Measurements from ENCODE around the gene SAG. TPM values are rescaled to one million over a fixed set of nuclear protein-coding genes. Genes with fewer than 3 reads are reported as not detected.

Gene SAG
- total RNA-seq, 4 donors from 2014 or later, result 0.10 TPM; not detected in 3

DNA sequence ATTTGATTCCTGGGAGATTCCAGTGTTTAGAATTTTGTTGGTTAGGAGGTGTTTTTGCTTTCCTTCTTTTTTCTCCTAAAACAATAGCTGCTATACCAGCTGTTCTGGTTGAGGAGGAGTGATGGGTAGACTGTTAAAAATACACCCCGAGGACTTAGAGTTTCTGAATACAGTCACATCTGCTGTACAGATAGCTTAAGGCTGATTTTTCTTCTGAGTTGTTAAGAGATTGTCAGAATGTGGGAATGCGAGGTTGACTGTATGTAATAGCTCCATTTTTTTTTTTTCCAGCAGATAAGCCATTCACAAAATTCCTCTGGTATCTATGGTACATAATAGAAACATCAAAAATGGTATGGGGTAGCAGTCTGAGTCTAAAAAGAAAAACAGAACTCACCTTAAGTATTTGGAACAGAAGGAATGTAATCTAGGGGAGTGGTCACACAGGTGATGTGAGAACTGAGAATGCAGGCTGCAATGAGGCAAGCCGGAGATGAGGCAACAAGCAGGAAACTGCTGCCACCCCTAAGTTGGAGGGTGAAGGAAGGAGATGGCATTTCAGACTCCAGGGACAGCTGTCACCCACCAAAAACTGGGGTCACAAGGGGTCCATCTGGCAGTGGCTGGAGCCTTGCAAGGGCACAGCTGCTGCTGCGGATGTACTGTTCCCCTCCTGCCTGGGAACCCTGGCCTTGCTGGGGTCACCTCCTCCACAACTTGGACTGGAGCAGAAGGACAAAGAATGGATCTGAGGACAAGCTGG lies 49.1 kb downstream of the SAG start:
- TF ChIP-seq, protein P1, sequence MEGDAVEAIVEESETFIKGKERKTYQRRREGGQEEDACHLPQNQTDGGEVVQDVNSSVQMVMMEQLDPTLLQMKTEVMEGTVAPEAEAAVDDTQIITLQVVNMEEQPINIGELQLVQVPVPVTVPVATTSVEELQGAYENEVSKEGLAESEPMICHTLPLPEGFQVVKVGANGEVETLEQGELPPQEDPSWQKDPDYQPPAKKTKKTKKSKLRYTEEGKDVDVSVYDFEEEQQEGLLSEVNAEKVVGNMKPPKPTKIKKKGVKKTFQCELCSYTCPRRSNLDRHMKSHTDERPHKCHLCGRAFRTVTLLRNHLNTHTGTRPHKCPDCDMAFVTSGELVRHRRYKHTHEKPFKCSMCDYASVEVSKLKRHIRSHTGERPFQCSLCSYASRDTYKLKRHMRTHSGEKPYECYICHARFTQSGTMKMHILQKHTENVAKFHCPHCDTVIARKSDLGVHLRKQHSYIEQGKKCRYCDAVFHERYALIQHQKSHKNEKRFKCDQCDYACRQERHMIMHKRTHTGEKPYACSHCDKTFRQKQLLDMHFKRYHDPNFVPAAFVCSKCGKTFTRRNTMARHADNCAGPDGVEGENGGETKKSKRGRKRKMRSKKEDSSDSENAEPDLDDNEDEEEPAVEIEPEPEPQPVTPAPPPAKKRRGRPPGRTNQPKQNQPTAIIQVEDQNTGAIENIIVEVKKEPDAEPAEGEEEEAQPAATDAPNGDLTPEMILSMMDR (IDR thresholded peaks at IDR 0.05 in 4 of 5, conservative IDR thresholded peaks at IDR 0.05 in 1 of 5), result no peak
- no peak for TF ChIP-seq POLR2A (IDR thresholded peaks at IDR 0.05)
- peaks cover 15 to 27% of the 10 kb centered on the region in 2 donors for H3K4me1 ChIP-seq
- H3K4me3 ChIP-seq, result no peak overlapping the region
- ATAC-seq, result no peak
- H3K36me3 ChIP-seq, result no peaks in the 10 kb centered on the region
- no peak overlapping the region for H3K27ac ChIP-seq
- H3K9me3 ChIP-seq, result no peaks in the 10 kb centered on the region
- DNase-seq, result no peak
- no peaks in the 10 kb centered on the region for H3K27me3 ChIP-seq
- in situ Hi-C loops (cut with MboI; ENCODE audit: low sequenced_read_pairs in 4 of 4) (no loop called here), intact Hi-C loops (cut with DNase I; ENCODE audit: low total_unique reads) (loop anchor here (10.0 kb wide), 1 partner anchor 208 kb away; the partner anchor contains the start of gene USP40)

DNA sequence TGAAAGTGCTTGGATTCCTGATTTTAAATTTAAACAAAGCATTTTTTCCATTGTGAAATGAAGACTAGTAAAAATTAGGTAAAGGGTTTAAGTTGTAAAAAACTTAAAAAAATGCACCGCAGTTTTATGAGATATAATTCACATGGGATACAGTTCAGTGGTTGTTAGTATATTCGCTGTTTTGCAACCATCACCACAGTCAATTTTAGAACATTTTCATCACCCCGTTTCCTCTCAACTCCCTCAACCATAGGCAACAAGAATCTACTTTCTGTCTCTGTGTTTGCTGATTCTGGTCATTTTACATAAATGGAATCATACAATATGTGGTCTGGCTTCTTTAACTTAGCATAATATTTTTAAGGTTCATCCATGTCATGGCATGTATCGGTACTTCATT lies 50.7 kb downstream of the SAG start:
- H3K4me1 ChIP-seq, result peaks cover 15 to 26% of the 10 kb centered on the region in 2 donors
- ATAC-seq, result no peak
- DNase-seq, result no peak
- H3K9me3 ChIP-seq, result no peaks in the 10 kb centered on the region
- H3K4me3 ChIP-seq, result no peak overlapping the region
- intact Hi-C loops (cut with DNase I; ENCODE audit: low total_unique reads), result loop anchor here (10.0 kb wide), 1 partner anchor 206 kb away; the partner anchor contains the start of gene USP40
- no peaks in the 10 kb centered on the region for H3K27me3 ChIP-seq
- no peaks in the 10 kb centered on the region for H3K36me3 ChIP-seq
- no peak for TF ChIP-seq POLR2A (IDR thresholded peaks at IDR 0.05)
- H3K27ac ChIP-seq, result no peak overlapping the region
- in situ Hi-C loops (cut with MboI; ENCODE audit: low sequenced_read_pairs in 4 of 4), result no loop called here

DNA sequence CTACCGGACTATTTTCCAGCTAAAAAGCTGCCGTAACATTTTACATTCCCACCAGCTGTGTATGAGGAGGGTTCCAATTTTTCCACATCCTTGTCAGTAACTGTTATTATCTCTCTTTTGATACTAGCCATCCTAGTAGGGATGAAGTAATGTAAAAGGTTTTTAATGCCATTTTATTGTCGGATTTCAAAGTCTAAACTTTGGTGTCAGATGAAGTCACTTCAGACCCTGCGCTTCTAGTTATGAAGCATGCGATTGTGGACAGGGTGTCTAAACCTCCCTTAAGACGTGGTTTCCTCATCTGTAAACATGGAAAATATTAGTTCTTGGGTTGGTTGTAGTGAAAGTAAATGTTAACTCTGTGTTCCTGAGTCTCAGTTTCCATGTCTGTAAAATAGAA lies 51.3 kb downstream of the SAG start:
- no peak for ATAC-seq
- Histone ChIP-seq H3K36me3 (no peaks in the 10 kb centered on the region), H3K4me1 (peaks cover 12 to 20% of the 10 kb centered on the region in 2 donors), H3K27me3 (no peaks in the 10 kb centered on the region), H3K9me3 (no peaks in the 10 kb centered on the region), H3K4me3 (no peak overlapping the region), H3K27ac (no peak overlapping the region)
- no peak for DNase-seq
- in situ Hi-C loops (cut with MboI; ENCODE audit: low sequenced_read_pairs in 4 of 4) (no loop called here), intact Hi-C loops (cut with DNase I; ENCODE audit: low total_unique reads) (loop anchor here (10.0 kb wide), 1 partner anchor 206 kb away; the partner anchor contains the start of gene USP40)
- TF ChIP-seq, protein P1 (IDR thresholded peaks at IDR 0.05 in 4 of 5, conservative IDR thresholded peaks at IDR 0.05 in 1 of 5), result no peak
- no peak for TF ChIP-seq POLR2A (IDR thresholded peaks at IDR 0.05)

DNA sequence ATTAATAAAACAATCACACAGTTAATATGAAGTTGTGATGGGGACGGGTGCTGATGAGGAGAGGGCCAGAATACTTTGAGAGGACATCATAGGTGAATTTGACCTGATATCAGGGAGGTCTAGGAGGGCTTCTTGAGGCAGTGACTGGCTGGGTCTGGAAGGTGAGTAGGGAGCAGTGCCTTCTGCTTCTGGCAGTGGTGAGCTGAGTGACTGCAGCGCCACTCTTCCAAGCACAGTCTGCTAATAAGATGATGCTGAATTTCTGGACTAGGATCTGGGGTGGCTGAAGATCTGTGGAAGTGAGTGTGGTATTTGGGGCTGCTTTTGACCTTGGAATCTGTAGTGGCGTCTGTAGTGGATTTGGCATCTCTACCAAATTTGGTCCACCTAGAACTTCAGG lies 52.2 kb downstream of the SAG start:
- H3K27me3 ChIP-seq, result no peaks in the 10 kb centered on the region
- intact Hi-C loops (cut with DNase I; ENCODE audit: low total_unique reads), result loop anchor here (10.0 kb wide), 1 partner anchor 205 kb away; the partner anchor contains the start of gene USP40
- no peak for ATAC-seq
- H3K36me3 ChIP-seq, result no peaks in the 10 kb centered on the region
- DNase-seq, result no peak
- H3K27ac ChIP-seq, result no peak overlapping the region
- TF ChIP-seq, protein P1 (IDR thresholded peaks at IDR 0.05 in 4 of 5, conservative IDR thresholded peaks at IDR 0.05 in 1 of 5), result no peak
- H3K9me3 ChIP-seq, result no peaks in the 10 kb centered on the region
- peaks cover 11 to 18% of the 10 kb centered on the region in 2 donors for H3K4me1 ChIP-seq
- no peak overlapping the region for H3K4me3 ChIP-seq
- in situ Hi-C loops (cut with MboI; ENCODE audit: low sequenced_read_pairs in 4 of 4), result no loop called here

DNA sequence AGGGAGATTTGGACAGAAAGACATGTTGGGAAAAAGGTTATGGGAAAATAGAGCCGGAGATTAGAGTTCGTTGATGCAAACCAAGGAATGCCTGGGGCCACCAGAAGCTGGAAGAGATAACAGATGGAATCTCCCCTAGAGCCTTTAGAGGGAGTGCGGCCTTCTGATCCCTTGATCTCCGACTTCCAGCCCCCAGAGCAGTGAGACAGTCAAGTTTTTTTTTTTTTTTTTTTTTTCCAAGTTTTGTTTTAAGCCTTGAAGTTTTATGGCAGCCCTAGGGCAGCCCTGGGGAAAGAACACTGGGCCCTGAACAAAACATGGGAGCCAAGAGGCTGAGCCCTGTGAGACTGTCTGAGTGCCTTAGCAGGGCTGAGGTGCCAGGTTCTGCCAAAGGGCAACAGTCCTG lies 53.2 kb downstream of the SAG start:
- in situ Hi-C loops (cut with MboI; ENCODE audit: low sequenced_read_pairs in 4 of 4), result no loop called here

More for the DNA sequence above, 53.2 kb downstream of the SAG start:
- Histone ChIP-seq H3K27me3 (no peaks in the 10 kb centered on the region), H3K4me3 (no peak overlapping the region), H3K4me1 (peaks cover 4 to 10% of the 10 kb centered on the region in 2 donors), H3K27ac (peak overlapping the region in 3 of 4 donors; percentile 8 to 48 (median 20)), H3K36me3 (no peaks in the 10 kb centered on the region), H3K9me3 (no peaks in the 10 kb centered on the region)
- no peak for ATAC-seq
- intact Hi-C loops (cut with DNase I; ENCODE audit: low total_unique reads), result no loop called here
- no peak for TF ChIP-seq POLR2A (IDR thresholded peaks at IDR 0.05)
- TF ChIP-seq, protein P1 (IDR thresholded peaks at IDR 0.05 in 4 of 5, conservative IDR thresholded peaks at IDR 0.05 in 1 of 5), result no peak
- no peak for DNase-seq

Data from gastrocnemius medialis (tissue), 4 donors.